ENCODE results near the gene TOR3A.

GRCh38 chr1:179095924-179096323 lies 14.1 kb downstream of the TOR3A start:
- no peak for TF ChIP-seq CTCF (IDR thresholded peaks at IDR 0.05)
- no peak for TF ChIP-seq POLR2A (IDR thresholded peaks at IDR 0.05)

Measured in testis (tissue), 2 donors.